Ovary (tissue), 3 donors: Measurements from ENCODE around the gene IDUA.

Experiments
- EP300 ChIP-seq: sonication (generic); formaldehyde crosslinking; IDR thresholded peaks from one replicate; pipeline ENCODE4 v1.6.1; 2017; ENCODE audit warnings: antibody characterized with exemption
- POLR2A ChIP-seq: fragments of 450-650 bp; IDR thresholded peaks from one replicate; pipeline ENCODE4 v1.6.1; 2017; ENCODE audit warnings: antibody characterized with exemption, mild to moderate bottlenecking, moderate library complexity
- TF ChIP-seq, protein P1 (sequence below), 3 donors: fragments of 450-650 bp in 2 of 3; fragments of 200-600 bp in 1 of 3; IDR thresholded peaks; one replicate each; pipeline versions ENCODE4 v1.5.1 to v1.8.0; 2016 to 2022; ENCODE audit warnings: antibody characterized with exemption in 3 of 3, mild to moderate bottlenecking in 1 of 3
- donor health status: DM: no; HTN: no; CAD: no.

GRCh38 chr4:996997-997374, 10.1 kb downstream of the IDUA start:
- TF ChIP-seq, protein P1, sequence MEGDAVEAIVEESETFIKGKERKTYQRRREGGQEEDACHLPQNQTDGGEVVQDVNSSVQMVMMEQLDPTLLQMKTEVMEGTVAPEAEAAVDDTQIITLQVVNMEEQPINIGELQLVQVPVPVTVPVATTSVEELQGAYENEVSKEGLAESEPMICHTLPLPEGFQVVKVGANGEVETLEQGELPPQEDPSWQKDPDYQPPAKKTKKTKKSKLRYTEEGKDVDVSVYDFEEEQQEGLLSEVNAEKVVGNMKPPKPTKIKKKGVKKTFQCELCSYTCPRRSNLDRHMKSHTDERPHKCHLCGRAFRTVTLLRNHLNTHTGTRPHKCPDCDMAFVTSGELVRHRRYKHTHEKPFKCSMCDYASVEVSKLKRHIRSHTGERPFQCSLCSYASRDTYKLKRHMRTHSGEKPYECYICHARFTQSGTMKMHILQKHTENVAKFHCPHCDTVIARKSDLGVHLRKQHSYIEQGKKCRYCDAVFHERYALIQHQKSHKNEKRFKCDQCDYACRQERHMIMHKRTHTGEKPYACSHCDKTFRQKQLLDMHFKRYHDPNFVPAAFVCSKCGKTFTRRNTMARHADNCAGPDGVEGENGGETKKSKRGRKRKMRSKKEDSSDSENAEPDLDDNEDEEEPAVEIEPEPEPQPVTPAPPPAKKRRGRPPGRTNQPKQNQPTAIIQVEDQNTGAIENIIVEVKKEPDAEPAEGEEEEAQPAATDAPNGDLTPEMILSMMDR (IDR thresholded peaks at IDR 0.05) = no peak
- TF ChIP-seq POLR2A (no peak), EP300 (no peak)
